Stimulated activated naive B cell treated with anti-CD40 and anti-IgM and Interleukin-4, amounts not matched to agents 10 μg/mL and 1 μg/mL and 100 μg/mL, for 72 hours (primary cell): ENCODE results near the gene KAT8.
A peak's percentile ranks its signal among the peaks of the same experiment; 100 is the strongest.

Experiments used
- ATAC-seq, 2 donors: fragments of 150-1000 bp; cut with Tn5 transposase; replicated peaks; 2 replicates each; pipeline ENCODE4 v1.10.0; 2021; ENCODE audit warnings: moderate library complexity in 1 of 2
- DNase-seq: peaks from one replicate; pipeline ENCODE4 v3.0.0; 2021
- H3K27ac Mint-ChIP-seq: one replicate; pipeline ENCODE4 v1.8.0; 2022; ENCODE audit warnings: mild to moderate bottlenecking, mixed read lengths
- H3K27me3 Mint-ChIP-seq, 2 donors: one replicate each; pipeline ENCODE4 v1.8.0; 2022; ENCODE audit warnings: mixed read lengths in 2 of 2
- H3K36me3 Mint-ChIP-seq, 2 donors: one replicate each; pipeline ENCODE4 v1.8.0; 2022; ENCODE audit warnings: mixed read lengths in 2 of 2, mild to moderate bottlenecking in 1 of 2
- H3K4me1 Mint-ChIP-seq, 2 donors: one replicate each; pipeline ENCODE4 v1.8.0; 2022; ENCODE audit warnings: mixed read lengths in 2 of 2, mild to moderate bottlenecking in 1 of 2
- H3K4me3 Mint-ChIP-seq, 2 donors: one replicate each; pipeline ENCODE4 v1.8.0; 2022; ENCODE audit warnings: mild to moderate bottlenecking in 2 of 2, mixed read lengths in 2 of 2, moderate library complexity in 1 of 2
- H3K9me3 Mint-ChIP-seq, 2 donors: one replicate each; pipeline ENCODE4 v1.8.0; 2022; ENCODE audit warnings: mixed read lengths in 2 of 2, mild to moderate bottlenecking in 1 of 2

KAT8 gene

DNA sequence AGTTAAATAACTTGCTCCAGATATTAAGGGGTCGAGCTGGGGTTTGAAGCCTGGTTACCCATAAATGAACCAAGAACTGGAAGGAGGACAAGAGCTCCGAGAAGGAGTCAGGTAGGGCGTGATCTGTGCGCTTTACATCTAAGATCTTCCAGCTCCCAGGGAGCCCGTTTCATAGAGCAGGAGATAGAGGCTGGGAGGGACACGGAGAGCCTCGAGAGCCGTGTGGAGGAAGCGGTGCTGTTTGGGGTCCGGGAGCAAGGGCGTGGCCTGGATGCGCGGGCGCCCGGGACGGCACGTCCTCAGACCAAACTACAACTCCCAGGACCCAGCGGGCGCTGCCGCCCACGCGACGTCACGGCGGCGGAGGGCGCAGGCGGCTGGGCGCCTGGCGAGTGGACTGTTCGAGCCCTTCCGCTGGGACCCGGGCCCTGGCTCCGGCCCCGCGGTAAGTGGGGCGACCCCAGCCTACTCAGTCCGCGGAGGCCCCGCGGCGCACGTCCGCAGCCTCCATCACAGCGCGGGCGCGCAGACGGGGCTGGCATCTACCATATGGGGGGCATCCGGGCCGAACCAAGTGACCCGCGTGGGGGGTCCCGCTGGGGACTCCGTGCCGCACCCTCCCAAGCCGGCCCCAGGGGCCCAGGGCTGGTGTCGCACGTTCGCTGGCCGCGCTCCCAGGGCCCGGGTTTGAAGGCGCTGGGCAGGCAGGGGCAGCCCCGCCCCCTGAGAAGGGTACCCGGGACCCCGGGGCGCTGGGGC is 9.2 kb upstream of the KAT8 start, which contains the start of gene BCKDK:
TSS of gene BCKDK (plus strand) at position 352 of the 759 bp plus-strand sequence. CDS start 838 bp downstream, outside the sequence.
- ATAC-seq: peak; percentile 85 to 88
- Mint-ChIP-seq H3K36me3 (peaks cover 18 to 34% of the 10 kb centered on the region in 2 donors), H3K9me3 (no peaks in the 10 kb centered on the region), H3K4me3 (peak within 1 kb of the TSS; percentile 89 to 90), H3K27me3 (peaks cover 0 to 4% of the 10 kb centered on the region in 2 donors), H3K4me1 (peaks cover 30 to 56% of the 10 kb centered on the region in 2 donors), H3K27ac (peak within 1 kb of the TSS; percentile 92)
- DNase-seq: peak; percentile 70

DNA sequence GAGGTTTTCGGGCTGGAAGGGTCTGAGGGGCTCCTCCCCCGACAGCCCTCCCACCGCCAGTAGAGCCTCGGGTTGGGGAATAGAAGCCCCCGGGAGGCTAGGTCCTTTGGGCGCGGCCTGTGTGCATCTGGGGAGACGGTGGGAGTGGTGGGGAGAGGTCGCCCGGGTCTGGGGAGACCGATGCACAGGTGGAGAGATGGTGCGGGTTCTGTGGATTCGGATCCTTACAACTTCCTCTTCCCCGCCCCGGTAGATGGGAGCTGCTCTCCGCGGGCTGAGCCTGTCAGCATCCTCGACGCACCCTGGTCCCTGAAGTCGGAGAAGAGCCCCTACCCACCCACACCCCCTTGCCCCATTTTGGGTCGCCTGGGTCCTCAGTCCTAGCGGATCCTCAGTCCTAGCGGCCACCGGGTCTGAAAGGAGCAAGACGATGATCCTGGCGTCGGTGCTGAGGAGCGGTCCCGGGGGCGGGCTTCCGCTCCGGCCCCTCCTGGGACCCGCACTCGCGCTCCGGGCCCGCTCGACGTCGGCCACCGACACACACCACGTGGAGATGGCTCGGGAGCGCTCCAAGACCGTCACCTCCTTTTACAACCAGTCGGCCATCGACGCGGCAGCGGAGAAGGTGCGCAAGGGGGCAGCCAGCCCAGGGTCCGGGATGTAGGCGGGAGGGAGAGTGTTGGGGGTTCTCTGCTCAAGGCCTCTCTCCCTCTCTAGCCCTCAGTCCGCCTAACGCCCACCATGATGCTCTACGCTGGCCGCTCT is 8.5 kb upstream of the KAT8 start:
- Mint-ChIP-seq H3K4me3 (peak overlapping the region; percentile 85 to 89), H3K27ac (peak overlapping the region; percentile 77), H3K4me1 (peaks cover 36 to 64% of the 10 kb centered on the region in 2 donors), H3K36me3 (peaks cover 18 to 38% of the 10 kb centered on the region in 2 donors), H3K9me3 (no peaks in the 10 kb centered on the region), H3K27me3 (peaks cover 0 to 4% of the 10 kb centered on the region in 2 donors)
- no peak for DNase-seq
- no peak for ATAC-seq

DNA sequence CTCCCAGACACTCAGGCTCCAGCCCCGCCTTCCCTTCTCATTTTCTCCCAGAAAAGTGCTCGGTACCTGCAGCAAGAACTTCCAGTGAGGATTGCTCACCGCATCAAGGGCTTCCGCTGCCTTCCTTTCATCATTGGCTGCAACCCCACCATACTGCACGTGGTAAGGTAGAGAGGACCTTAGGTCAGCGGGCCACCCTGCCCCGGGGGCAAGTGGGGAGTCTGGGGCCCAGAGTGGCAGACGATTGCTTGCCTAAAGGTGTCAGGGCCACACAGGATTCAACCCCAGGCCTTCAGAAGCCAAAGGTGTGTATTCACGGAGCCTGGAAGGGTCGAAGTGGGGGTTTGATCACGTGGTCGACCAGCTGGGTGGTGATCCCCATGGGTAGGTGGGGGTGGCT is 7.8 kb upstream of the KAT8 start:
- Mint-ChIP-seq H3K9me3 (no peaks in the 10 kb centered on the region), H3K27ac (peak overlapping the region; percentile 57), H3K27me3 (peaks cover 0 to 4% of the 10 kb centered on the region in 2 donors), H3K36me3 (peaks cover 18 to 39% of the 10 kb centered on the region in 2 donors), H3K4me1 (peaks cover 36 to 70% of the 10 kb centered on the region in 2 donors), H3K4me3 (peak overlapping the region; percentile 83 to 89)
- no peak for ATAC-seq
- DNase-seq: no peak

- Mint-ChIP-seq H3K36me3 (peaks cover 20 to 42% of the 10 kb centered on the region in 2 donors), H3K27ac (peak overlapping the region; percentile 85), H3K4me1 (peaks cover 38 to 74% of the 10 kb centered on the region in 2 donors), H3K4me3 (peak overlapping the region; percentile 83 to 89), H3K27me3 (peaks cover 0 to 4% of the 10 kb centered on the region in 2 donors), H3K9me3 (no peaks in the 10 kb centered on the region)
- DNase-seq (no peak), ATAC-seq (peak; percentile 30 to 35)
Measured at GRCh38 chr16:31110106-31111034, 7.1 kb upstream of the KAT8 start.

GRCh38 chr16:31111881-31112466 is 5.5 kb upstream of the KAT8 start:
- ATAC-seq (no peak), DNase-seq (no peak)
- Mint-ChIP-seq H3K27me3 (no peaks in the 10 kb centered on the region), H3K36me3 (peaks cover 25 to 47% of the 10 kb centered on the region in 2 donors), H3K4me1 (peaks cover 34 to 85% of the 10 kb centered on the region in 2 donors), H3K9me3 (no peaks in the 10 kb centered on the region), H3K4me3 (no peak overlapping the region), H3K27ac (no peak overlapping the region)

- DNase-seq (no peak), ATAC-seq (no peak)
- H3K4me1 Mint-ChIP-seq: peaks cover 29 to 81% of the 10 kb centered on the region in 2 donors
- H3K36me3 Mint-ChIP-seq: peaks cover 25 to 47% of the 10 kb centered on the region in 2 donors
- H3K27me3 Mint-ChIP-seq: no peaks in the 10 kb centered on the region
- no peak overlapping the region for H3K4me3 Mint-ChIP-seq
- peak overlapping the region; percentile 81 for H3K27ac Mint-ChIP-seq
- no peaks in the 10 kb centered on the region for H3K9me3 Mint-ChIP-seq
Measured at GRCh38 chr16:31112711-31113110, 4.8 kb upstream of the KAT8 start.

DNA sequence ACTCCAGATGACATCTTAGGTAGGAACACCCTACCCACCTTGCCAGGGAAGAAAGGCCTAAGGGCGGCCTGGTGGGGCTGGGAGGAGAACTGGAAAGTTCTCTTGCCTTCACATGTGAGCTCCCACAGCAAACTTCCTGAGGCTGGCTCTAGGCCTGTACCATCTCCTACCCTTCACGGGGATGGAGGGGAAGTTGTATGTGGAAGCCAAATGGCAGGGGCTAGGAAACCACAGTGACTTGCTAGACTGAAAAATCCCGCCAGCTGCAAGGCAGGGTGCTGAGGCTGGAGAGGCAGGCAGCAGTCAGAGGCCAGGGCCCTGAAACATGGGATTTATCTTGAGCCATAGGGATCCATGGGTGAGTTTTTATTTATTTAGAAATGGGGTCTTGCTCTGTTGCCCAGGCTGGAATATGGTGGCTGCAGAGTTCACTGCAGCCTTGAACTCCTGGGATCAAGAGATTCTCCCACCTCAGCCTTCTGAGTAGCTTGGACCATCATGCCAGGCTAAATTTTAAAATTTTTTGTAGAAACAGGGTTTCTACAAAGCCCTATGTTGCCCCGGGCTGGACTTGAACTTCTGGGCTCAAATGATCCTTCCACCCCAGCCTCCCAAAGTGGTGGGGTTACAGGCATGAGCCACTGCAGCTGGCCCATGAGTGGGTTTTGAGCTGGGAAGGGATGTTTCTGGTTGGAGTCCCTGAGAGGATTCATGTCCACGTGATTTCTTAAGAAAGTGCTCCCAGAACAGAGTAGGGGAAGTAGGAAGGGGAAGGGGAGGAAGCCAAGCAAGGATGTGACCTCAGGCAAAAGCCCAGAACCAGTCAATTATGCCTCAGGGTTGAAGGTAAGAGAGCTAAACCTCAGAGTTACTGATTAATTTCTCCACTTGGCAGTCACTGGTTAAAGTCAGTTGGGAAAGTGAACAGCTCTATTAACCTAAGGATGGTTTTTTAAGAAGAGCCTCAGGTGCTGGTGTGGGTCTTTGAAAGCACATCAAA is 4.0 kb upstream of the KAT8 start:
- DNase-seq (peak; percentile 33), ATAC-seq (peak; percentile 20 to 33)
- Mint-ChIP-seq H3K4me1 (peaks cover 31 to 82% of the 10 kb centered on the region in 2 donors), H3K27ac (peak overlapping the region; percentile 92), H3K9me3 (no peaks in the 10 kb centered on the region), H3K4me3 (peak overlapping the region; percentile 22 to 52), H3K36me3 (peaks cover 25 to 47% of the 10 kb centered on the region in 2 donors), H3K27me3 (no peaks in the 10 kb centered on the region)

DNA sequence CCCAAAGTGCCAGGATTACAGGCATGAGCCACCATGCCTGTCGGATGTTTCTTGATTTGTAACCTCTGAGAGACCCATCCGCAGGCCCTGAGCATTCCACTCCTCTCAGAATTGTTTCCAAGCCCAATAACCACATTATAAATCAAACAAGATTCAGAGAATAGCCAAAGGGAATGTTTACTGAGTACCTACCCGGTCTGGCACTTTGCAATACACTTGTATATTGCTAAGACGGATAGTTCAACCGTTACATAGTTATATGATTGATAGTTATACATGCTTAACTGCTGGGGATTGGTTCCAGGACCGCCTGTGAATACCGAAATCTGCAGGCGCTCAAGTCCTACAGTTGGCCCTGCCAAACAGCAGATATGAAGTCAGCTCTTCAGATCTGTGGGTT is 3.0 kb upstream of the KAT8 start:
- no peaks in the 10 kb centered on the region for H3K9me3 Mint-ChIP-seq
- peak overlapping the region in 1 of 2 donors; percentile 8 for H3K4me3 Mint-ChIP-seq
- H3K27ac Mint-ChIP-seq: peak overlapping the region; percentile 92
- DNase-seq (no peak), ATAC-seq (no peak)
- H3K36me3 Mint-ChIP-seq: peaks cover 24 to 45% of the 10 kb centered on the region in 2 donors
- no peaks in the 10 kb centered on the region for H3K27me3 Mint-ChIP-seq
- peaks cover 33 to 88% of the 10 kb centered on the region in 2 donors for H3K4me1 Mint-ChIP-seq

GRCh38 chr16:31118223-31119155 is 1.0 kb downstream of the KAT8 start:
- no peaks in the 10 kb centered on the region for H3K27me3 Mint-ChIP-seq
- DNase-seq: no peak
- no peak for ATAC-seq
- peak overlapping the region; percentile 94 for H3K27ac Mint-ChIP-seq
- H3K36me3 Mint-ChIP-seq: peaks cover 18 to 30% of the 10 kb centered on the region in 2 donors
- peaks cover 20 to 57% of the 10 kb centered on the region in 2 donors for H3K4me1 Mint-ChIP-seq
- no peaks in the 10 kb centered on the region for H3K9me3 Mint-ChIP-seq
- H3K4me3 Mint-ChIP-seq: peak overlapping the region; percentile 82 to 86

DNA sequence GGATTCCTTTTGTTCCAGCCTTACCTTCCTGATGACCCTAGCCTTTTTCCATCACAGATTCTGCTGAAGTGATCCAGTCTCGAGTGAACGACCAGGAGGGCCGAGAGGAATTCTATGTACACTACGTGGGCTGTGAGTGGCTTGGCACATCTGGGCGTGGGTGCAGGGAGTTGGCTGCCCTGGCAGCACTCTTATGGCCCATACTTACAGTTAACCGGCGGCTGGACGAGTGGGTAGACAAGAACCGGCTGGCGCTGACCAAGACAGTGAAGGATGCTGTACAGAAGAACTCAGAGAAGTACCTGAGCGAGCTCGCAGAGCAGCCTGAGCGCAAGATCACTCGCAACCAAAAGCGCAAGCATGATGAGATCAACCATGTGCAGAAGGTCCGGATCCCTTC is 2.7 kb downstream of the KAT8 start:
- DNase-seq: no peak
- Mint-ChIP-seq H3K4me3 (no peak overlapping the region), H3K36me3 (peaks cover 16 to 27% of the 10 kb centered on the region in 2 donors), H3K27ac (no peak overlapping the region), H3K9me3 (no peaks in the 10 kb centered on the region), H3K27me3 (no peaks in the 10 kb centered on the region), H3K4me1 (peaks cover 13 to 42% of the 10 kb centered on the region in 2 donors)
- ATAC-seq: no peak

GRCh38 chr16:31125844-31126243 is 8.4 kb downstream of the KAT8 start:
- H3K36me3 Mint-ChIP-seq: peaks cover 35 to 36% of the 10 kb centered on the region in 2 donors
- no peak overlapping the region for H3K4me3 Mint-ChIP-seq
- peak overlapping the region; percentile 86 for H3K27ac Mint-ChIP-seq
- no peak for DNase-seq
- no peaks in the 10 kb centered on the region for H3K9me3 Mint-ChIP-seq
- H3K27me3 Mint-ChIP-seq: no peaks in the 10 kb centered on the region
- peaks cover 1 to 6% of the 10 kb centered on the region in 2 donors for H3K4me1 Mint-ChIP-seq
- ATAC-seq: no peak

DNA sequence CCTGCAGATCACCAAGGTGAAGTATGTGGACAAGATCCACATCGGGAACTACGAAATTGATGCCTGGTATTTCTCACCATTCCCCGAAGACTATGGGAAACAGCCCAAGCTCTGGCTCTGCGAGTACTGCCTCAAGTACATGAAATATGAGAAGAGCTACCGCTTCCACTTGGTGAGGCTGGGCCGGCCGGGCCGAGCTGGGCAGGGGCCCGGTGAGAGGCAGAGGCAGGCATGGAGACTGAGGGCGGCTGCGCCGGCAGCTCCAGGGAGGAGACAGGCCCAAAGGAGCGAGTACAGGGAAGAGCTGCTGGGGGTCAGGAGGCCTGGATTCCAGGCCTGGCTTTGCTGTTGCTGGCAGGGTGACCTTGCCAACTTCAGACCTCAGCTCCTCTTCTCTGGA is 9.7 kb downstream of the KAT8 start:
- ATAC-seq (no peak), DNase-seq (no peak)
- no peak overlapping the region for H3K4me3 Mint-ChIP-seq
- no peaks in the 10 kb centered on the region for H3K9me3 Mint-ChIP-seq
- no peaks in the 10 kb centered on the region for H3K27me3 Mint-ChIP-seq
- H3K27ac Mint-ChIP-seq: peak overlapping the region; percentile 67
- H3K4me1 Mint-ChIP-seq: peaks cover 1 to 6% of the 10 kb centered on the region in 2 donors
- H3K36me3 Mint-ChIP-seq: peaks cover 45% of the 10 kb centered on the region in 2 donors
